IPS-18c (cell line): ENCODE measurements around the gene NLRP9.

Experiments used
- H3K4me3 ChIP-seq: 2 replicates; pipeline ENCODE4 v1.7.0; 2013; ENCODE audit warnings: low read depth, mild to moderate bottlenecking, low read length, moderate library complexity; ENCODE audit not compliant: insufficient read depth
- H3K9me3 ChIP-seq: one replicate; pipeline ENCODE4 v1.6.1; 2013; ENCODE audit warnings: mild to moderate bottlenecking, low read length, moderate library complexity; ENCODE audit not compliant: control insufficient read depth, insufficient read depth

The NLRP9 gene

DNA sequence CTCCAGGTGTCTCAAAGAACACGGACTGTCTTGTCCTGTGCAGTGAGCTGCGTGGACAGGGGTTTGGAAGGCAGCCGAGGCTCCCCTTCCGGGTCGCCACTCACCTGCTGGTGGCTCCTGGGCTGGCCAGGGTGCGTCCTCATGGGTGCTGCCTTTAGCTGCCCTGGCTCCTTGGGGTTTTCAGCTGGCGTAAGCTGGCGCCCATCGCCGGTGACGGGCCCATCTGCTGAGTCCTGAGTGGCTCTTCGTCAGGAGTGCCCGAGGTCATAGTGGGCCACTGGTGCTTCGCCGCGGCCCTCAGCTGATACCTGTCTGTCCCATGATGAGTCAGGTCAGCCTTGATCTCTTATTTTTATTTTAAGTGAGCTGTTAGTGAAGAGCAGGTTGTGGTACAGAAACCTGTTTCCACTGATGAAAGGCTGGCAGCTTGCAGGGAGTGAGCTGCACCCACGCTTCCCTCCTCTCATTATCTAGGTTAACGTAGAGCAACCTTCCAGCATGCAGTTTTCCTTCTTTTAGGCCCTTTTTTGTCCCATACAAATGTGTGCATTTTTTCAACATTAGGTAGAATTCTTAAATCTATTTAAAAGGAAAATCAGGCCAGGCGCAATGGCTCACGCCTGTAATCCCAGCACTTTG is 44.7 kb downstream of the NLRP9 start:
- Histone ChIP-seq H3K4me3 (no peak overlapping the region), H3K9me3 (no peaks in the 10 kb centered on the region)

DNA sequence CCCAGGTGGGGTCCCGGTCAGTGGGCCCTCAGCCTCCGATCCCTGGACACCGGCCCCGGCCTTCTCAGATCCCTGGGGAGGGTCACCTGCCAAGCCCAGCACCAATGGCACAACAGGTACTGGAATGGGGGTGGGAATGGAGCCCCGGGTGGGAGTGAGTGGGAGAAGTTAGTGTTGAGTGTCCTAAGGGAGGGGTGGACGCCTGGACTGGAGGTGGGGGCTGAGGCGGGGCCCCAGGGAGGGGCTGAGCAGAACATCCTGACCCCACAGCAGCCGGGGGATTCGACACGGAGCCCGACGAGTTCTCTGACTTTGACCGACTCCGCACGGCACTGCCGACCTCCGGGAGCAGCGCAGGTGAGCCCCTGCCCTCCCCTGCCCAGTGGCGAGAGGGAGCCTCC is 45.5 kb downstream of the NLRP9 start:
- Histone ChIP-seq H3K9me3 (no peaks in the 10 kb centered on the region), H3K4me3 (no peak overlapping the region)

DNA sequence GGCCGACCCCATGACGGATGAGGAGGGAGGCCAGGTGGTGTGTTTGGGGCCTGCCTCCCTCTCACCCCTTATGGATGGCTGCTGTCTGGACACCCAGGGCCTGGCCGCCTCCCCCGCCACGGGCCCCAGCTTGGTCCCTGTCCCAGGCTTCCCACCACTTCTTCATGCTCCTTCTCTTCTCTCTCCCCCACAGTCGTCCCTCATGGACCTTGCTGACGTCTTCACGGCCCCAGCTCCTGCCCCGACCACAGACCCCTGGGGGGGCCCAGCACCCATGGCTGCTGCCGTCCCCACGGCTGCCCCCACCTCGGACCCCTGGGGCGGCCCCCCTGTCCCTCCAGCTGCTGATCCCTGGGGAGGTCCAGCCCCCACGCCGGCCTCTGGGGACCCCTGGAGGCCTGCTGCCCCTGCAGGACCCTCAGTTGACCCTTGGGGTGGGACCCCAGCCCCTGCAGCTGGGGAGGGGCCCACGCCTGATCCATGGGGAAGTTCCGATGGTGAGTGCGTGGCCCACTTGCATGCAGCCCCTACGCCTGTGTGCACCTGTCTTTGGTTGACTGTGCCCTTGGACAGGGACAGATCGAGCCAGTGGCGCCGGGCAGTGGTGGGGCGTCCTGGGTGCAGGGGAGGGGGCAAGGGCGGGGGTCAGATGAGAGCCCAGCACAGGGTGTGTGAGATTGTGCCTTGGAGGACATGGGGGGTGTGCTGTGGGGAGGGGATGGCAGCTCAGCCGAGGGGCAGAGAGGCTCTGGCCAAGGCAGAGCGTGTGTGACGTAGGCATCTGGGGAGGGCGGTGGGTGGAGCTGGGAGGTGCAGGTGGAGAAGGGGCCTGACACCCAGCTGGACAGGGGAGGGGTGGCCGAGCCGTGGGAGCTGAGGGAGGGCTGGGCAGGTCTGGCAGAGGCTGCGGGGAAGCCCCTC is 46.4 kb downstream of the NLRP9 start:
- H3K4me3 ChIP-seq: no peak overlapping the region
- no peaks in the 10 kb centered on the region for H3K9me3 ChIP-seq

DNA sequence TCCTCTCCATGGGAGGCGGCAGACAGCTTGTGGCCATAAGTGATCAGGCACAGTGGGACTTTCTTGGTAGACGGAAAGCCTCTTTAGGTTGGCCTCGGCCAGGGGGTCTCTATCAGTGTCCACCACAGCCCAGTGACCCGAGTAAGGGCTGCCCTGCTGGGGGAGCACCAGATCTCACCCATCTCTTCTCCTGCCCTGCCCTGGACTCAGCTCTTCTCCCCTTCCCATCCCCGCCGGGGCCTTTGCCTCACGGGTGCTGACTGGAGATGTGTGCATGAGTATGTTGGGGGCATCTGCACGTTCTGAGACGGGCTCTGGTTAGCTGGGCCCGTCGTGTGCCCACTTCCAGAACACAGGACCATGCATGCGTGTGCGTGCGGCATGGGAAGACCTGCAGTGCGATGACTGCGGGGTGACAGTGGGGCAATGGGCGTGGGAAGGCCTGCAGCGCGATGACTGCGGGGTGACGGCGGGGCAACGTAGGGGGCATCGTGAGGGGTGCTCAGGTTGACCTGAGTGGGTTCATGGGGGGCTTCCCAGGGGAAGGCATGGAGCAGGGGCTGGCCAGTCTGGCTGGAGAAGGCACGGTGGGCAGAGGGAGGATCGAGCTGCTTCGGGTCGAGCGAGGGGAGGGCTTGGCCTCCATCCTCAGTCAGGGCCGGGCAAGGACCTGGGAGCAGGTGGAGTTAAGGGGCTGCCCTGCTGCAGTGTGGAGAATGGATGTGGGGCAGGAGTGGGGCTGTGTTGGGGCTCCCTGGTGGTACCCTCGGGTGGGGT is 47.2 kb downstream of the NLRP9 start:
- no peaks in the 10 kb centered on the region for H3K9me3 ChIP-seq
- H3K4me3 ChIP-seq: no peak overlapping the region

DNA sequence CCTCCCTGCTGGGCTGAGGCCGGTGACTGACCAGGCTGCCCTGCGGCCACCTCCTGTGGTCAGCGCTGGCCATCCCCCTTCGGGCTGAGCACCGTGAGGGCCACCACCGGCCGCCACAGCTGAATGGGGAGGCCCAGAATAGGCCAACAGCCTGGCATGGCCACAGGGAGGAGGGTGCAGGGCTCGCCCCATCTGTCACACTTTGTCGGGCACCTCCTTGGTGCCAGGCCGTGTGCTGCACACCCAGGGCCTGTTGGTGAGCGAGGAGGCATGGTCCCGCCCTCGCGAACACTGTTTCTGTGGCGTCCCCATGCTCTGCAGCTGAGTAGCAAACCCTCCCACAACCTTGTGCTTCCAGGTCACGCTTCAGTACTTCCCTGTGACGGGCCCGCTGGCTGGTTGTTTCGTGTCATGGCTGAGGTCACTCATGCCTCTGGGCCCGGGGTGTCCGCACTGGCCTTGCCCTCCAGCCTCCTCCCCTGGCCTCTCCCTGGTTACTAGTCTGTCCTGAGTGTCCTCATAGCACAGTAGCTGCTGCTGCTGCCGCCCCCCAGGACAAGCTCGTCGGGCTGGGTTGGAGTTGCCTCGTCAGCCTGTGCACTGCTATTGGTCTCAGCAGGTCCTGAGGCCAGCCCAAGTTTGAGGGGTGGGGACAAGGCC is 48.0 kb downstream of the NLRP9 start:
- H3K4me3 ChIP-seq: no peak overlapping the region
- H3K9me3 ChIP-seq: no peaks in the 10 kb centered on the region

DNA sequence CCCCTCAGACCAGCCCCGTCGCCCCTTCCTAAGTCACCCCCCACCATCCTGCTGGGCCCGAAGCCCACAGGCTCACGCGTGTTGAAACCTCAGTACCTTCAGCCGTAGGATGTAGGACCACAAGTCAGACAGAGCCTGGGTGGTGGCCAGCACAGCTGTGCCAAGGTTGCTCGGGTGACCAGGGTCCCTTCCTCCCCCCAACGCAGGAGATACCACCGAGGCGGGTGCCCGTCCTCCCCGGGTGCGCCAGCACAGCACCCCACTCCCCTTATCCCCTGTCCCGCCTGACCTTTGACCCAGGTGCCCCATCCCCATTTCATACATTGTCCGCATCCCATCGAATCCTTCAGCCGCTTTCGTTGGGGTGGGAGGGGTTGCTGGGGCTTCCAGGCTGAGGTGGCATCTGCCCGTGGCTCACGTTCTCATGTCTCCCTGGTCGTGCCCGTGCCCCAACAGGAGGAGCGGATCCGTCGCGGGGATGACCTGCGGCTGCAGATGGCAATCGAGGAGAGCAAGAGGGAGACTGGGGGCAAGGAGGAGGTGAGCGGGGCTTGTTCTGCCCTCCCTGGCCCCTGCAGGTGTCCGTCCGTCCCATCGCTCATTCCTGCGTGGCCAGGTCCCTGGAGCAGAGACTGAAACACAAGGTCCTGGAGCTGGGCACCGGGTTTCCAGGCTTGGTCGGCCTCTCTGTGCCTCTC is 48.6 kb downstream of the NLRP9 start:
- no peaks in the 10 kb centered on the region for H3K9me3 ChIP-seq
- H3K4me3 ChIP-seq: no peak overlapping the region

DNA sequence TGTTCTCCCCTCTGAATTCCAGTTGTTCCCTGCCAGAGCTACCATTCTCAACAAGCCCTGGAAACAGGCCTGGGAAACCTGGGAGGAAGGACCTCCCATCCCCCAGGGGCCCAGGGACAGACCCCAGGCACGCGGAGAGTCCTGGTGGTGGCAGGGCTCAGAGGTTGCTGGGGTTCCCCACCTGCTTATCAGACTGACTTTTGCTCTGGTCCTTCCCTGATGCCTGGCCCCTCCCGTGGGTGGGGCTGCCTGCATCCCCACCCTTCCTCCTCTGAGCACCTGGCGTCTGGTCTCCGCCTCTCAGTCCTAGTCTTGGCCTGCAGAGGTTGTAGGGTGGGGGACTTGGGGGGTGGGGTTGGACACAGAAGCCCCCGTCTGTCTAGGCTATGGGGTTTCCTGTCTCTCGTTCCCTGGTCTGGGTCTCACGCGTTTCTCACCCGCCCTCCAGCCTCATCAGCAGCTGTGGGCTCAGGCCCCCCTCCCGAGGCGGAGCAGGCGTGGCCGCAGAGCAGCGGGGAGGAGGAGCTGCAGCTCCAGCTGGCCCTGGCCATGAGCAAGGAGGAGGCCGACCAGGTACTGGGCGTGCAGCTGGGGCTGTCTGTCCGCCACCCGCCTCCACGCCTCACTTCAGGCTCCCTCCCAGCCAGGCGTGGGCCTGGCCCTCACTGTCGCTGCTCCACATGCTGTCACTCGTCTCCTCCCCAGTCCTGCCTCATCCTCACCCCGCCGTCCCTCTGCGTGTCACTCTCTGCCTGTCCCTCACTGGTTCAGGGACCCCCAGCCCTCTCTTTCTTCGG is 49.6 kb downstream of the NLRP9 start:
- Histone ChIP-seq H3K4me3 (no peak overlapping the region), H3K9me3 (no peaks in the 10 kb centered on the region)

DNA sequence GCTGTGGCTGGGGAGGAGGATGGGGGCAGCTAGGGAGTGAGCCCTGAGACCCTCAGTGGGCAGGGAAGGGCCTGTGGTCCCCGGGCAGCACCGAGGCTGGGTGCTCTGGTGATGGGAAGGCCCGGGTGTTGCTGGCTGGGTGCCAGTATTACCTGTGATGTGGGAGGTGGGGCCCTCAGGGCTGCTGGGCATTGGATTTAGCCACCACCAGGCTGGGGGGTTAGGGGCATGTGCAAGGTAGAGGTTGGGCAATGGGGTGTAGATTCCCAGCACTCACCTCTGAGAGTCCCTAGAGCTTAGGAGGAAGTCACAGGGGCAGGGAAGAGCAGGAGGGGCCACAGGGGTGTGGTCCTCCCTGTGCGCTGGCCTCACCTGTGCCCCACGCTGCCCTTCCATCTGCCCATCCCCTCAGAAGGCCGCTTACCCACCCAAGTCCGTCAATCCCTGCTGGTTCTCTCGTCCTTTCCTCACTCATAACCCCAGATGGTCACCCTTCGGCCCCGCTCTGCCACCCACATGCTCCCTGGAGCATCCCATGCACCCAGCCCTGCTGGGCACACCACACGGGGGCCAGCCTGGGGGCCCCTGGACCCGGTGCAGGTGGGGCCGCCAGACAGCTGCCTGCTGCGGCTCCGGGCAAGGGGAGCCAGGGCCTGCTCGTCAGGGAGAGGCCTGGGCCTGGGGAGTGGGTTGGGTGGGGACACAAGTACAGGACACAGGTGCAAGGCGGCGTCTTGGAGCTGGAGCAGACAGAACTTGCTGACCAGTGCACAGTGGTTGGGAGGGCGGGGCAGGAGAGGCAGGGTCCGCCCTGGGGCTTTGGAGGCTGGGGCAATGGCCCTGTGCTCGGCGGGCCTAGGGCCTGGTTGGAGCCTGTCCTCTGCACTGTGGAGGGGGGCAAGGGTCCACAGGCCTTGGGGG is 50.7 kb downstream of the NLRP9 start:
- Histone ChIP-seq H3K9me3 (no peaks in the 10 kb centered on the region), H3K4me3 (no peak overlapping the region)

DNA sequence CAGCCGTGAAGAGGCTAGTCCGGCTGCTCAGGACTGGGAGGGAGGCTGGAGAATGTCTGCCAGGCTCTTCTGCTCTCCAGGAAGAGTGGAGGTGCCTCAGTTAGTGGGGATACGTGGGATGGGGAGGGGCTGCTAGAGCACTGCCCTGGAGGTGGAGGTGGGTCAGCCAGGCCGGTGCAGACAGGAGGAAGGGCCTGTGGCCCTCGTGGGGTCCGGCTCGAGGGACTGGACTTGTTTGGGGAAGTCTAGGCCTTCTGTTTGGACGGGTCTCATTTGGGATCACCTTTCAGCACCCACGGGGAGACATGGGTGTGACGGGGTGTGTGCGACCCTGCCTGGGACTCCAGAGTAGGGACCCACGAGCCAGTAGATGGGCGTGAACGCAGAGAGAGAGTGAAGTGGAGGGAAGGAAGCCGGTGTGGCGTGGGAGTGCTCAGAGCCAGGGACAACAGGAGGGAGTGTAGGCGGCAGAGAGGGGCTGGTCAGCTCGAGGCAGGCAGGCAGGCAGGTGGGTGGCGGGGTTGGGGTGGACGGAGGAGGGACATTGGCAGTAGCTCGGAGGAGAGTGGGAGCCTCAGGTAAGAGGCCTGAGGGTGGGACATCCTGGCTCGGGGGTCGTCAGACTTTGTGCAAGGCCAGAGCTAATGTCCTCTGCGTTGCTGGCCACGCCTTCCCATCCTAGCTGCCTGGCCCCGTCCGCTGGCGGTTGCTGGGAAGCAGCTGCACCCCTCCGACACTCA is 51.7 kb downstream of the NLRP9 start:
- Histone ChIP-seq H3K4me3 (no peak overlapping the region), H3K9me3 (no peaks in the 10 kb centered on the region)

DNA sequence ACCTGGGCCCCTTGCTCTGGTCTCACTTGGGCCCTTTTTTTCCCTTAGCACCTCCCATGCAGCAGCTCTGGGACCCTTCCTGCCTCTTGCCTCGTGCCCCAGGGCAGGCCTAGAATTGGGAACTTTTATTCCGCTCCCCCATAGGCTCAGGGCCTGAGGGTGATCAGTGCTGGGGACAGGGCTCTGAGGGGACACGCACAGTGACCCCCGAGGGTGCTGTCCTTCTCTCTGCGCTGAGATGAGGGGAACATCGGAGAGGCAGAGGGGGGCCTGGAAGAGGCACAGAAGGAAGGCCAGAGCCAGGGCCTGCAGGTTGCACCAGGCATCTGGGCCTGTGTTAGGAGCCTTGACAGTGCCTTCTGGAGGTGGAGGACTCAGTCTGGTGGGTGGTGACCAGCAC is 52.4 kb downstream of the NLRP9 start:
- no peak overlapping the region for H3K4me3 ChIP-seq

DNA sequence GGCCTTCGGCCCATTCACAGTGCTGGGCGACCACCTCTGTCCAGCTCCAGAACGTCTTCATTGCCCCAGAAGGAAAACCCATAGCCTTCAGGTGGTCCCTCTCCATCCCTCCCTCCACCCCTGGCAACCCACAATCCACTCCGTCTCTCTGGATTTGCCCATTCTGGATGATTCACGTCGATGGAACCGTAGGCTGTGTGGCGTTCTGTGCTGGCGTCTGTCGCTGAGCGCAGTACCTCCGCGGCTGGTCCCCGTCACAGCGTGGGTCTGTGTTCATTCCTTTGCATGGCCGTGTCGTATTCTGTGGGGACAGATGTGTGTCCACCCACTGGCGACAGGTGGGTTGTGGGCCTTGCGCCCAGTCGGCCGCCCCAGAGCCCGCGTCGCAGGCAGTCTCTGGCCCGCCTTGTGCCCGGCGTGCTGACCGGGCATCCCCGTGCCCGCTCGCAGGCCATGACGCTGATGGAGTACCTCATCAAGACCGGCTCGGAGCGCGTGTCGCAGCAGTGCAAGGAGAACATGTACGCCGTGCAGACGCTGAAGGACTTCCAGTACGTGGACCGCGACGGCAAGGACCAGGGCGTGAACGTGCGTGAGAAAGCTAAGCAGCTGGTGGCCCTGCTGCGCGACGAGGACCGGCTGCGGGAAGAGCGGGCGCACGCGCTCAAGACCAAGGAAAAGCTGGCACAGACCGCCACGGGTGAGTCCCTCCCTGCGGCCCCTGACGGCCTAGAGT is 53.1 kb downstream of the NLRP9 start:
- no peak overlapping the region for H3K4me3 ChIP-seq
- no peaks in the 10 kb centered on the region for H3K9me3 ChIP-seq

More for the DNA sequence above, 52.4 kb downstream of the NLRP9 start:
- no peaks in the 10 kb centered on the region for H3K9me3 ChIP-seq

DNA sequence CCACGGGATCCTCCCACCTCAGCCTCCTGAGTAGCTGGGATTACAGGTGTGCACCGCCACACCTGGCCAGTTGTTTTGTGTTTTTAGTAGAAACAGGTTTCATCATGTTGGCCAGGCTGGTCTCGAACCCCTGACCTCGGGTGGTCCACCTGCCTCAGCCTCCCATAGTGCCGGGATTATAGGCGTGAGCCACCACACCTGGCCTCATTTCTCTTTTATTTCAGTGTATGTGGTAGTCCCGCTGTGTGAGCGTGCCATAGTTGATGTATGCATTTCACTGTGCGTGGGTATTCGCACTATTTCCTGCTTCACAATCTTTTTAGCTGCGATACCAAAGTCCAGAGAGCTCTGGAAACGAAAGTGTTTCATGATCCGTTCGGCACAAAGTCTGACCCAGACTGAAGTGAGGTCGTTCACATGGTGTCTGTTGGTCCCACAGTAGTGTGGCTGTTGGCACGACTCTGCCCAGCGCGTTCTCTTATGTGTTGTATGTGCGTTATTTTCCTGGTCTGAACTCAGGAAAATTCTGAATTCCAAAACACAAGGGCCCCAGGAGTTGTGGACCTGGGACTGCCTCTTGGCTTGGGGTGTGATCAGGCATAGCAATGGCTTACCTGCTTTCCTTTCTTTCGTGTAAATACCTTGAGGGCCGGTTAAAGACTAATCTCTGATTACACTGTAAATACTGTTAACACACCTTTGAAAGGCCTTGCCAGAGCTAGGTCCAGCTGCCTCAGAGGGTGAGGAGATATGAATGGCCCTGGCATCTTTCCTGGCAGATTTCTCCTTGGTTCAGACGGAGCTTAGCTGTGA is 54.5 kb downstream of the NLRP9 start:
- no peaks in the 10 kb centered on the region for H3K9me3 ChIP-seq
- no peak overlapping the region for H3K4me3 ChIP-seq
